Activated CD8-positive, alpha-beta memory T cell treated with anti-CD3 and anti-CD28 coated beads, Interleukin-2, amount 50 U/mL, for 24 hours (primary cell): ENCODE data around the gene FAM180A.

Experiments
- DNase-seq: peaks from one replicate; pipeline ENCODE4 v3.0.0-alpha.2; 2020; ENCODE audit errors: extremely low read depth

FAM180A gene

GRCh38 chr7:135684699-135685098 is 63.9 kb downstream of the FAM180A start:
- DNase-seq: no peak

GRCh38 chr7:135684136-135684535 is 64.5 kb downstream of the FAM180A start:
- DNase-seq: no peak

GRCh38 chr7:135683609-135684008 is 65.0 kb downstream of the FAM180A start:
- no peak for DNase-seq

GRCh38 chr7:135682191-135682590 is 66.4 kb downstream of the FAM180A start:
- DNase-seq: no peak

GRCh38 chr7:135681762-135682161 is 66.9 kb downstream of the FAM180A start:
- DNase-seq: no peak
